Muscle of arm (tissue), 12 donors: ENCODE data around the gene KRTAP26-1. TPM values are rescaled to one million over a fixed set of nuclear protein-coding genes. Genes with fewer than 3 reads are reported as not detected.
A peak's percentile ranks its signal among the peaks of the same experiment; 100 is the strongest.

Experiments used
- DNase-seq: peaks from one replicate; pipeline ENCODE4 v3.0.0-alpha.2; 2013
- polyA plus RNA-seq, 12 donors: library from polyadenylated mRNA; unstranded; fragments of 120-200 nt; gene quantifications; one replicate each; pipeline ENCODE4 v1.2.1, GENCODE V29; 2013; ENCODE audit not compliant: insufficient read length in 12 of 12

KRTAP26-1 gene
- polyA plus RNA-seq, 12 donors, result not detected

- DNase-seq, result peak; percentile 32
Measured at GRCh38 chr21:30271611-30272010, 48.5 kb downstream of the KRTAP26-1 start.

GRCh38 chr21:30271156-30271555 lies 49.0 kb downstream of the KRTAP26-1 start:
- peak; percentile 29 for DNase-seq

GRCh38 chr21:30269803-30270530 lies 50.1 kb downstream of the KRTAP26-1 start:
- no peak for DNase-seq

Other genes with a start within 250 kb of the KRTAP26-1 start
- gene CLDN17, start 153.5 kb downstream of the KRTAP26-1 start, polyA plus RNA-seq, result not detected
- gene CLDN8, start 104.2 kb downstream of the KRTAP26-1 start, polyA plus RNA-seq, result 1 to 10 TPM in 3 of 12 donors, under 1 TPM in 2, not detected in 7; 0.11 to 9.6 (median 2.2) TPM
- gene KRTAP24-1, start 37.4 kb downstream of the KRTAP26-1 start, polyA plus RNA-seq, result not detected
- not detected for gene KRTAP25-1, start 30.8 kb downstream of the KRTAP26-1 start, polyA plus RNA-seq
- gene KRTAP27-1, start 17.4 kb upstream of the KRTAP26-1 start, polyA plus RNA-seq, result not detected
- gene KRTAP23-1, start 28.3 kb upstream of the KRTAP26-1 start, polyA plus RNA-seq, result not detected
- gene KRTAP13-2, start 52.0 kb upstream of the KRTAP26-1 start, polyA plus RNA-seq, result not detected
- not detected for gene KRTAP13-1, start 75.7 kb upstream of the KRTAP26-1 start, polyA plus RNA-seq
- not detected for gene KRTAP13-3, start 105.6 kb upstream of the KRTAP26-1 start, polyA plus RNA-seq
- not detected for gene KRTAP13-4, start 109.9 kb upstream of the KRTAP26-1 start, polyA plus RNA-seq
- not detected for gene KRTAP15-1, start 120.0 kb upstream of the KRTAP26-1 start, polyA plus RNA-seq
- not detected for gene KRTAP19-1, start 160.1 kb upstream of the KRTAP26-1 start, polyA plus RNA-seq
- not detected for gene KRTAP19-2, start 167.1 kb upstream of the KRTAP26-1 start, polyA plus RNA-seq
- gene KRTAP19-3, start 171.7 kb upstream of the KRTAP26-1 start, polyA plus RNA-seq, result not detected
- gene KRTAP19-4, start 176.8 kb upstream of the KRTAP26-1 start, polyA plus RNA-seq, result not detected
- not detected for gene KRTAP19-5, start 181.8 kb upstream of the KRTAP26-1 start, polyA plus RNA-seq
- not detected for gene KRTAP19-6, start 221.5 kb upstream of the KRTAP26-1 start, polyA plus RNA-seq
- gene KRTAP19-7, start 241.0 kb upstream of the KRTAP26-1 start, polyA plus RNA-seq, result not detected